Activated T-helper 17 cell treated with anti-CD3 and anti-CD28 coated beads, Interleukin-2, amount 50 U/mL, for 72 hours (primary cell): ENCODE results near the gene DUSP28. TPM values are rescaled to one million over a fixed set of nuclear protein-coding genes. Genes with fewer than 3 reads are reported as not detected.
"Not testable (repeated sequence)": the region's sequence is repeated elsewhere in the genome, so short reads cannot be mapped to it uniquely, and the experiment has no call there.

ENCODE experiments used
- ATAC-seq: fragments of 150-1000 bp; cut with Tn5 transposase; replicated peaks from 2 replicates; pipeline ENCODE4 v1.10.0; 2021; ENCODE audit warnings: mild to moderate bottlenecking, moderate library complexity
- H3K27ac Mint-ChIP-seq: one replicate; pipeline ENCODE4 v1.8.0; 2022; ENCODE audit warnings: mixed read lengths
- H3K27me3 Mint-ChIP-seq: one replicate; pipeline ENCODE4 v1.8.0; 2022; ENCODE audit warnings: mixed read lengths
- H3K36me3 Mint-ChIP-seq: one replicate; pipeline ENCODE4 v1.8.0; 2022; ENCODE audit warnings: low read depth, mild to moderate bottlenecking, mixed read lengths
- H3K4me1 Mint-ChIP-seq: one replicate; pipeline ENCODE4 v1.8.0; 2022; ENCODE audit warnings: mixed read lengths
- H3K4me3 Mint-ChIP-seq: one replicate; pipeline ENCODE4 v1.8.0; 2022; ENCODE audit warnings: mild to moderate bottlenecking, mixed read lengths
- H3K9me3 Mint-ChIP-seq: one replicate; pipeline ENCODE4 v1.8.0; 2022; ENCODE audit warnings: mixed read lengths
- total RNA-seq, 2 donors: library from RNA; stranded (reverse); gene quantifications; one replicate each; pipeline ENCODE4 v1.2.3, GENCODE V29; 2022

Gene DUSP28
- total RNA-seq, 2 donors from 2014 or later, result 3.6 to 8.3 TPM

DNA sequence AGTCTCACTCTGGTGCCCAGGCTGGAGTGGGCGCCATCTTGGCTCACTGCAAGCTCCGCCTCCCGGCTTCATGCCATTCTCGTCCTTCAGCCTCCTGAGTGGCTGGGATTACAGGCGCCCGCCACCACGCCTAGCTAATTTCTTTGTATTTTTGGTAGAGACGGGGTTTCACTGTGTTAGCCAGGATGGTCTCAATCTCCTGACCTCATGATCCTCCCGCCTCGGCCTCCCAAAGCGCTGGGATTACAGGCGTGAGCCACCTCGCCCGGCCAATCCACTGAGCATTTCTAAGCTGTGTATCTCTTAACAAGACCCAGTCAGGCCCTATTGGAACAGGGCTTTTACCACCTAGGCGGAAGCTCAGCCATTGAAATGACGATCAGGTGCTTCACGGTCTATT, 3.1 kb downstream of the DUSP28 start:
- Mint-ChIP-seq H3K27ac (peak overlapping the region; percentile 90), H3K36me3 (peaks cover 73% of the 10 kb centered on the region), H3K4me1 (peaks cover 35% of the 10 kb centered on the region), H3K4me3 (peak overlapping the region; percentile 99)
- ATAC-seq, H3K27me3 Mint-ChIP-seq, H3K9me3 Mint-ChIP-seq: not testable (repeated sequence)

GRCh38 chr2:240563951-240564560, 3.9 kb downstream of the DUSP28 start:
- Mint-ChIP-seq H3K4me1 (peaks cover 27% of the 10 kb centered on the region), H3K36me3 (peaks cover 66% of the 10 kb centered on the region), H3K4me3 (peak overlapping the region; percentile 99), H3K9me3 (no peaks in the 10 kb centered on the region), H3K27me3 (no peaks in the 10 kb centered on the region), H3K27ac (peak overlapping the region; percentile 90)
- no peak for ATAC-seq

GRCh38 chr2:240564561-240565332, 4.6 kb downstream of the DUSP28 start:
- Mint-ChIP-seq H3K36me3 (peaks cover 61% of the 10 kb centered on the region), H3K4me1 (peaks cover 25% of the 10 kb centered on the region), H3K9me3 (no peaks in the 10 kb centered on the region), H3K27ac (peak overlapping the region; percentile 90), H3K27me3 (no peaks in the 10 kb centered on the region), H3K4me3 (peak overlapping the region; percentile 99)
- ATAC-seq, result peak; percentile 19

- peak; percentile 64 for ATAC-seq
- Mint-ChIP-seq H3K27ac (peak overlapping the region; percentile 90), H3K4me3 (peak overlapping the region; percentile 99), H3K9me3 (no peaks in the 10 kb centered on the region), H3K4me1 (peaks cover 27% of the 10 kb centered on the region), H3K27me3 (no peaks in the 10 kb centered on the region), H3K36me3 (peaks cover 61% of the 10 kb centered on the region)
Measured at GRCh38 chr2:240565333-240566202, 5.4 kb downstream of the DUSP28 start.

- peak overlapping the region; percentile 90 for H3K27ac Mint-ChIP-seq
- H3K4me3 Mint-ChIP-seq, result peak overlapping the region; percentile 99
- peaks cover 25% of the 10 kb centered on the region for H3K4me1 Mint-ChIP-seq
- no peaks in the 10 kb centered on the region for H3K27me3 Mint-ChIP-seq
- peaks cover 54% of the 10 kb centered on the region for H3K36me3 Mint-ChIP-seq
- peak; percentile 69 for ATAC-seq
- H3K9me3 Mint-ChIP-seq, result no peaks in the 10 kb centered on the region
Measured at GRCh38 chr2:240566203-240567136, 6.3 kb downstream of the DUSP28 start.

DNA sequence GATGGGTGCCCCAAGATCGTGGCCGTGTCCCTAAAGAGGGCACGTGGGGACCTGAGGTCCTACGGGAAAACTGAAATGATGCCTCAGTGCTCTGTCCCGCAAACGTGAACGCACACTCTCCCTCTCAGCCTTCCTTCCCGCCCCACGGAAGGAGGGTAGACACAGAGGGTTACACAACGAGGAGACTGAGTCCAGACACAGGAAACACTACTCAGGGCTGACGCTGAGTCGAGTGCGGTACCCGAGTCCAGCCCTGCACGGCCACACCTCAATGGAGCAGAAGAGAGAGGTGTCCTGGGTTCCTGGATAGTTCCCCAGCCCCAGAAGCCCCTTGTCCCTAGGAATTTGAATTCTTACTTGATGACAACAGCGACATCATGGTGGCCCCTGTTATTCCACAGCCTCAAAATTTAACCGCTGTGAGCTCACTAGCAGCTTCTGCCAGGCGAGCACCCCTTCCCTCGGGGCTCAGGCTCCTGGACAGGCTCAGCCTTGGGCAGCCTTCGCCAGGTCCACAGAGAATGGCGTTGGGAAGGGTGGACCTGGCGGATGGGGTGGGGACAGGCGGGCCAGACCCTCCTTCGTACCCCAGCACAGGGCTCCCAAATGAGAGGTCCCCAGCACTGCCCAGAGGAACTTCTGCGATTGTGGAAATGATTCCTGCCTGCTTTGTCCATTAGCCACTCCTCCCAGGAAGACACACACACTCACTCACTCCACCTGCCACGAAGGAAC, 7.1 kb downstream of the DUSP28 start:
- H3K27me3 Mint-ChIP-seq, result no peaks in the 10 kb centered on the region
- peaks cover 46% of the 10 kb centered on the region for H3K36me3 Mint-ChIP-seq
- no peaks in the 10 kb centered on the region for H3K9me3 Mint-ChIP-seq
- no peak for ATAC-seq
- peaks cover 21% of the 10 kb centered on the region for H3K4me1 Mint-ChIP-seq
- H3K4me3 Mint-ChIP-seq, result peak overlapping the region; percentile 99
- peak overlapping the region; percentile 90 for H3K27ac Mint-ChIP-seq

GRCh38 chr2:240567872-240568677, 7.9 kb downstream of the DUSP28 start, which contains the start of gene RNPEPL1:
TSS of gene RNPEPL1 (plus strand) at chr2:240568484. CDS start at chr2:240568587, 103 bp downstream.
- H3K27me3 Mint-ChIP-seq, result no peaks in the 10 kb centered on the region
- peak within 1 kb of the TSS; percentile 90 for H3K27ac Mint-ChIP-seq
- H3K4me3 Mint-ChIP-seq, result peak within 1 kb of the TSS; percentile 99
- ATAC-seq, result peak; percentile 23
- peaks cover 38% of the 10 kb centered on the region for H3K36me3 Mint-ChIP-seq
- peaks cover 21% of the 10 kb centered on the region for H3K4me1 Mint-ChIP-seq
- no peaks in the 10 kb centered on the region for H3K9me3 Mint-ChIP-seq

DNA sequence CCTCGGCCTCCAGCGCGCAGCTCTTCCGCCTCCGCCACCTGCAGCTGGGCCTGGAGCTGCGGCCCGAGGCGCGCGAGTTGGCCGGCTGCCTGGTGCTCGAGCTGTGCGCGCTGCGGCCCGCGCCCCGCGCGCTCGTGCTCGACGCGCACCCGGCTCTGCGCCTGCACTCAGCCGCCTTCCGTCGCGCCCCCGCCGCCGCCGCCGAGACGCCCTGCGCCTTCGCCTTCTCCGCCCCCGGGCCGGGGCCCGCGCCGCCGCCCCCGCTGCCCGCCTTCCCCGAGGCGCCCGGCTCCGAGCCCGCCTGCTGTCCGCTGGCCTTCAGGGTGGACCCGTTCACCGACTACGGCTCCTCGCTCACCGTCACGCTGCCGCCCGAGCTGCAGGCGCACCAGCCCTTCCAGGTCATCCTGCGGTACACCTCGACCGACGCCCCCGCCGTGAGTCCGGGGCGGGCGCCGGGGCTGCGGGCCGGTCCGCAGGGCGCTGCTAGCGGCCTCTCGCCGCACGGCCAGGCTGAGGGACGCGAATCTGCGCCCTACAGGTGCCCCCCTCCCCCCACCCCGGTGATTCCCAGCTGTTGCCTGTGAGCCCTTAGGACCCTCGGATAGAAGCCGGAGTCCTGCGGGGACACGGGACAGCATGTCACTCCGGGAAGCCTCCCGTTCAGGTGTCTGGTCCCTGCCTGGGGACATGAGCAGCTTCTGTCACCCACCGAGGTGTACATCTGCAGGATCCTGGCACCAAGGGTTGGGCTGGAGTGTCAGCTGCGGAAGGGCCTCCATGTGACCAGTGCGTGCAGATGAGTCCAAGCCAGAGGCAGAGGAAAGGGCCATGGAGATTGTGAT, 8.7 kb downstream of the DUSP28 start:
- no peaks in the 10 kb centered on the region for H3K9me3 Mint-ChIP-seq
- H3K4me3 Mint-ChIP-seq, result peak overlapping the region; percentile 77
- H3K4me1 Mint-ChIP-seq, result peaks cover 16% of the 10 kb centered on the region
- ATAC-seq, result no peak
- H3K36me3 Mint-ChIP-seq, result peaks cover 30% of the 10 kb centered on the region
- no peaks in the 10 kb centered on the region for H3K27me3 Mint-ChIP-seq
- peak overlapping the region; percentile 69 for H3K27ac Mint-ChIP-seq

- H3K9me3 Mint-ChIP-seq, result no peaks in the 10 kb centered on the region
- H3K4me3 Mint-ChIP-seq, result peak overlapping the region; percentile 77
- H3K36me3 Mint-ChIP-seq, result peaks cover 24% of the 10 kb centered on the region
- no peak for ATAC-seq
- peak overlapping the region; percentile 69 for H3K27ac Mint-ChIP-seq
- H3K27me3 Mint-ChIP-seq, result no peaks in the 10 kb centered on the region
- peaks cover 11% of the 10 kb centered on the region for H3K4me1 Mint-ChIP-seq
Measured at GRCh38 chr2:240569523-240569997, 9.4 kb downstream of the DUSP28 start.

DNA sequence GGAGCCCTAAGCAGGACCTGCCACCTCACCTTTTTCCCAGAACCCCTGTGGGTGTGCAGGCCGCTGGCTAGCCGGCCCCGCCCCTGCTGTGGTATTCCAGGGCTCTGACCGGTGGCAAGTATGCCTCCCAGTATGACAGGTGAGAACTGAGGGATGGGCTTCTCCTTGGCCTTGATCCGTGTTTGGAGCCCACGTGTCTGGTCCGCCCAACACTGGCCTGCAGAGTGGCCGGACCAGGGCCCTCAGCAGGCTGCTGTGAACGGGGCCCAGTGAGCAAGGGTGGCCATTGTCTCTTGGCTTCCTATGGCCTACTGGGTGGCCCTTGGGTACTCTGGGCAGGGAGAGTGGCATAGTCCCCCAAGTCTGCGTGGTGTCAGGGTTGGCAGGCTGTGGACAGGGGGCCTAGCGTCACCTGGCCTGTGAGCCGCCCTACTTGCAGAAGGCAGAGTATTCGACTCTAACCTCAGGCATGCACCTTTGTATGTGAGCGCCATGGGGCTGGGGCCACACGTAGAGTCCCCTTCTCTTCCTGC, 9.9 kb downstream of the DUSP28 start:
- Mint-ChIP-seq H3K27ac (peak overlapping the region; percentile 69), H3K27me3 (no peaks in the 10 kb centered on the region), H3K4me1 (peaks cover 6% of the 10 kb centered on the region), H3K36me3 (peaks cover 18% of the 10 kb centered on the region), H3K9me3 (no peaks in the 10 kb centered on the region), H3K4me3 (peak overlapping the region; percentile 77)
- no peak for ATAC-seq

- Mint-ChIP-seq H3K36me3 (peaks cover 17% of the 10 kb centered on the region), H3K9me3 (no peaks in the 10 kb centered on the region), H3K4me1 (peaks cover 5% of the 10 kb centered on the region), H3K27ac (peak overlapping the region; percentile 6), H3K27me3 (no peaks in the 10 kb centered on the region), H3K4me3 (no peak overlapping the region)
- no peak for ATAC-seq
Measured at GRCh38 chr2:240570531-240571313, 10.6 kb downstream of the DUSP28 start.
